GM18519 (cell line): ENCODE measurements around the gene KHK.

Experiments
- ATAC-seq: cut with Tn5 transposase; IDR thresholded peaks from one replicate; pipeline ENCODE4 v1.9.1; 2021; ENCODE audit warnings: mild to moderate bottlenecking, moderate library complexity; ENCODE audit not compliant: unreplicated experiment, low FRiP score

The KHK gene

DNA sequence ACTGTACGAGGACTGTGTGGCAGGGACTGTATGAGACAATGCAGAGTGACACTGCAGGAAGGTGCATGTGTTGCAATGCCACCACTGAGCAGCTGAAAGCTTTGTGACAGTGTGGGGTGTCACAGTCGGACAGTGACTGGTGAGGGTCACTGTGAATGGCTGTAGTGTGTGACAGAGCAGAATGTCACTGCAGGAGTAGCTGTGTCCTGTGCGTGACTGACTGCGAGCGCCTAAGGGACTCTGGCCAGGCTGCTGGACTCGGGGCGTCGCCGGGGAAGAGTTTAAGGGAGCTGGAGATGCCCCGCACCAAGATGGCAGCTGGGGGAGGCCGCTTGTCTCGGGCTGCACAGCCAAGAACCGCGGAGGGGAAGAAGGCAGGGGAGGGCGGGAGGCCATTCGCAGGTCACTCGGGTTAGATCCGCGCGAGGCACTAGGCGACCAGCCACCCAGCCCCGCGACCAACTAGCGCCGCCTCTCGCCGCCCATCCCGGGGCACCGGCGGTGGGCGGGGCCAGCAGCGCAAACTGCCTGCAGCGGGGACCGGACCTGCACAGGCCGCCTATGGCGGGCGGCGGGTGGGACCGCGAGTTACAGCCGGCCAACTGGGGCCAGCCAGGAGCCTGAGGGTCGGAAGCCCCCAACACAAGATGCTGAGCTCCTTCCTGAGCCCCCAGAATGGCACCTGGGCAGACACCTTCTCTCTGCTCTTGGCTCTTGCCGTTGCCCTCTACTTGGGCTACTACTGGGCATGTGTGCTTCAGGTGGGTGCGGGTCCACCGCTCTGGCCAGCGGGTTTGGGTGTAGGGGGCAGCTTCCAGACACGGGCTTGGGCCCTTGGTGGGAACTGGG, 37.0 kb downstream of the KHK start, which contains the start of gene ABHD1:
ABHD1 (plus strand) TSS at position 514 of the 849 bp plus-strand sequence; CDS start at position 648, 134 bp downstream.
- no peak for ATAC-seq

DNA sequence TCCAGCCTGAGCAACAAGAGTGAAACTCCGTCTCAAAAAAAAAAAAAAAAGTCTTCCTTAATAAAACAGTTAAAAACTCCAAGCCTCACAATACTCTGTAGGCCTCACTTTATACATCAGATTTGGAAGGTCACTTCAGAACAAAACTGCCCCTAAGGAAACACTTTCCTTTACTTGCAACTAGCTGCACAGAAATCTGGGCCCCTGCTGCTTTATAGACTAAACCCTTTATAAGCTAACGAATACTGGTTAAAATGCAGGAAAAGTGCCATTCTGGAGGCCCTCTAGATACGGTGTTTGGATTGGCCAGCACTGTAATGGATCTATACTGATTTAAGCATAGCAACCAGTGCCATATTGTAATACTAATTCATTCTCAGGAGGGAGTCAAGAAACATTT, 38.5 kb downstream of the KHK start:
- no peak for ATAC-seq

DNA sequence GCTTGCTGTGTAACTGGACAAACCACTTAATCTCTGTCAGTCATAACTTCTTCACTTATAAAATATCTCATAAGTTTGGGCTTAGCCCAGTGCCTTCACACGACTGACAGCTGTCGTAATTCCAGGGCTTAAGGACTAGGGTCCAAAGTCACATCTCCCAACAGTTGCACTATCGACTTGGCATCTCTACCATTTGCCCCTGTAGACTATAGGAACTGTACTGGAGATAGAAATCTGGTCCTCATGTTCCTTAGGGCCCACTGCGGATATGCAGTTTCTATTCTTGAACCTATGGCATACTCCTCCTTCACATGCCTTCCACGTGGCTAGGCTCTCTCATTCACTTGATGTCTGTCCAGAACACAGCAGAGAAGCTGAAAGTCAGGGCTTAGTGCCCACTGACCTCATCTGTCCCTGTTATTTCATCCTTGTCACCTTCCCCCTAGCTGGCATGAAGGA, 39.7 kb downstream of the KHK start:
- no peak for ATAC-seq

- no peak for ATAC-seq
Measured at GRCh38 chr2:27127883-27128667, 41.5 kb downstream of the KHK start.

- ATAC-seq: no peak
Measured at GRCh38 chr2:27128668-27129571, 42.3 kb downstream of the KHK start.

DNA sequence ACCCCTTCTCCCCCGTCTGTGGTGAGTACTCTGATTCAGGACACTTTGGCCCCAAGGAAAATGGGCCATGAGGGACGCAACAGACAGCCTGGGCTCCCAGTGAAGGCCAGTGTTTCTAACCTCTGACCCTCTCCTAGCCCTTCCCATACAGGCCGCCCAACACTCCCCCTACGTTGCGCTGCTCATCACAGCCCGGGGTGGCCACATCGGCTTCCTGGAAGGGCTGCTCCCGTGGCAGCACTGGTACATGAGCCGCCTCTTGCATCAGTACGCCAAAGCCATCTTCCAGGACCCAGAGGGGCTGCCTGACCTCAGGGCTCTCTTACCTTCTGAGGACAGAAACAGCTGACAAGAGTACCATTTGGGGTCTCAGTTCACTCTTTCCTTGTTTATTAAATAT, 43.8 kb downstream of the KHK start:
- no peak for ATAC-seq

DNA sequence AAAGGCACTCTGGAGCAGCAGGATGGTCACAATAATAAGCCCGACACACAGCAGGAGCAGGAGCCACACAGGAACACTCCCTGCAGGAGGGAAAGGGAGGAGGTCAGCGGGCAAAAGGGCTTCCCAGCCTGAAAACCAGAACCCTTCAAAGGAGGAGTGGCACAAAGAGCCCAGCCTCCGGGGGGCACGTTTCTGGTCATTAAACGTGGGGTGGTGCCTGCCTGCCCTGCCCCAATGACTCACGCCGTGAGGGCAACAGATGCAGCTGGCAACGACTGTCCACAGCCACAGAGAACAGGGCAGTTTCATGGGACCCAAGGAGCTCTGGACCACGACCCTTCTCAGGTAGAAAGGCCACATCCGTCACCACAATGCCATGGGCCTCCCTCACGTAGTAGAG, 44.9 kb downstream of the KHK start:
- ATAC-seq: no peak

- no peak for ATAC-seq
Measured at GRCh38 chr2:27133195-27133875, 46.8 kb downstream of the KHK start.

DNA sequence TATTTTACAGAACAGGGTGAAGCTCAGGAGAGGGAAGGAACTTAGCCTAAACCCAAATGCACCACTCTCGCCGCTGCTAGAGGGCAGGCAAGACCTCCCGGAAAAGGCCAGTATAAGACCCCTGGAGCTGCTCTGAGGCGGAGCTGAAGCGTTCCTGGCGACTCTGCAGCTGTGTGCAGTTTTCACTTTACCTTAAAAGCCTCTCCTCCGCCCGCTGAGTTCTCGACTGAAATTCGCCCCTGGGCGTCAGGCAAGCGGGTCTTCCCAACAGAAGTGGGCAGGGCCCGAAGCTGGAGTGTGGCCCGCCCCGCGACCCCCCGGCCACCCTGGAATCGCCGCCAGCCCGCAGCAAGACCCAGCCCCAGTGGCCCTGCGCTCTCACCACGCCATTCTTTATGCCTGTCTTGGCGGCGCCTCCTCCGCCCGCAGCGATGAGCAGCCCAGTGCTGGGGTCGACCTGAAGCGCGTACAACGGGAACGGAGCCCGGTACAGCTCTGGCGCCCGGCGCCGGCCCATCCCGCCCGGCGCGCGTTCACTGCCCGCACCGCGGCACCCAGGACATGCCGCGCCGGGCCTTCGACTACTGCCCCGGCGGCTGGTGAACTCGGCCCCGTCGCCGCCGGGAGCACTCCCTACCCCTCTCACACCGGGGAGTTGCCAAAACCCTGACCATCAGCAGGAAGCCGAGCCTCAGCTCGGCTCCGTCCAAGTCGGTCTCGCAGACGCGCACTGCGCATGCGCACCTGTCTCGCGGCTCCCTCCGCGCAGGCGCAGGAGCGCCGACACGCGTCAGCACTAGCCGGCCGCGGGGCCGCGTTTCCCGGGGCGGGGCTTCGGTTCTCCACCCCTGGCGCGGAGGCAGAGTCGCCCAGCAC, 47.6 kb downstream of the KHK start, which contains the start of gene PREB:
PREB (minus strand) TSS at position 732 of the 876 bp plus-strand sequence; CDS start at position 517, 215 bp downstream.
- peak; percentile 72 for ATAC-seq

DNA sequence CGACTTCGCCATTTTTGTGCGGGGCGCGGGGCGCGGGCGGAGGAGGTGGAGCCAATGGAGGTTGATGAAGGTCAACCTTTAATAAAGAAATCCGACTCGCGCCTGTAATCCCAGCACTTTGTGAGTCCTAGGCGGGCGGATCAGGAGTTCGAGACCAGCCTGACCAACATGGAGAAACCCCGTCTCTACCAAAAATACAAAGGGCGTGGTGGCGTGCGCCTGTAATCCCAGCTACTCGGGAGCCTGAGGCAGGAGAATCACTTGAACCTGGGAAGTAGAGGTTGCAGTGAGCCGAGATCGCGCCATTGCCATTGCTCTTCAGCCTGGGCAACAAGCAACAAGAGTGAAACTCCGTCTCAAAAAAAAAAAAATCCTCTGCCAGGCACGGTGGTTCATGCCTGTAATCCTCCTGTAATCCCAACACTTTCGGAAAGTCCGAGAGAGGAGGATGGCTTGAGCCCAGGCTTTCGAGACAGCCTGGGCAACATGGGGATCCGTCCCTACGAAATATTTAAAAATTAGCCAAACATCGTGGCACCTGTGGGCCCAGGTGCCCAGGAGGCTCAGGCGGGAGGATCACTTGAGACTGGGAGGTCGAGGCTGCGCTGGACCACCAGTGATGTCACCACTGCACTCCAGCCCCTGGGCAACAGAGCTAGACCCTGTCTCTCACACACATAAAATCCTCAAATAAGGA, 48.4 kb downstream of the KHK start:
- no peak for ATAC-seq

DNA sequence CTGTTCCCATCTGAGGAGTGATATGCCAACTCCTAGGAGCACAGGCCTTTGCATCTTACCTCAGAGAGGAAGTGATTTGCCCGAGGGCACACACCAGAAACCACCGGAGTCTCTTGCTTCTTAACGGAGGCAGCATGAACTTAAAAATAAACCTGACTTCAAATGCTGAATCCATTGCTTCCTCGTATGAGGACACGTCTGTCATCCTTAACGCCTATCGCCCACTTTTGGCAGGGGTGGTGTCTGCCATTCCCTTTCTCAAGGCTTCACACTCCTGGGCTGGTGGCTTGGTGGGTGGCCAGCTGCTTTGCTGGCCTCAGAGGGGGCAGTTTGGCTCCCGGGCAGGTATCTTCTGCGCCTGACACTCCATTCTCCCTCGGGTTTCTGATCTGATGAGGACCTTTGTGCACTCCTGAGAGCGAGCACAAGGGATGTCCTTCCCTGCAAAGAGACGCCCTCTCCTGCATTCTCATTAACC, 48.9 kb downstream of the KHK start:
- no peak for ATAC-seq

DNA sequence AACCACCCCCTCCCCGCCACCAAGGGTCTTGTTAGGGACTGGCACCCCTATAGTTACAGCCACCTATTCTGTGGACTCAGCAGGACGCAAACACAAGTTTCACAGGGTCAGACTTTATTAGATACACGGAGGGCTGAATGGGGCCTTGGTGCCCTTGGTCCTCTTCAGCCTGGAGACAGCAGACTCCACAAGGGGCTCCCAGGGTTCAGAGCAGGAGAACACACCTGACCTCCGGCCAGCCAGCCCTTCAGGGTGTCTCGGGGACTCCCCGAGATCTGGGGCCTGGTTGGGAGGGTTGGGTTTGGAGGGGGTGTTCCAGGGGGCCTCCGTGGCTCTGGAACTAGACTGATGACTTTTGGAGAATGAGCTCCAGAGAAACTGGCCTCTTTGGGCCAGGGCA, 50.2 kb downstream of the KHK start:
- ATAC-seq: no peak

GRCh38 chr2:27137322-27137935, 50.9 kb downstream of the KHK start:
- ATAC-seq: no peak

GRCh38 chr2:27138111-27138510, 51.5 kb downstream of the KHK start:
- ATAC-seq: no peak

DNA sequence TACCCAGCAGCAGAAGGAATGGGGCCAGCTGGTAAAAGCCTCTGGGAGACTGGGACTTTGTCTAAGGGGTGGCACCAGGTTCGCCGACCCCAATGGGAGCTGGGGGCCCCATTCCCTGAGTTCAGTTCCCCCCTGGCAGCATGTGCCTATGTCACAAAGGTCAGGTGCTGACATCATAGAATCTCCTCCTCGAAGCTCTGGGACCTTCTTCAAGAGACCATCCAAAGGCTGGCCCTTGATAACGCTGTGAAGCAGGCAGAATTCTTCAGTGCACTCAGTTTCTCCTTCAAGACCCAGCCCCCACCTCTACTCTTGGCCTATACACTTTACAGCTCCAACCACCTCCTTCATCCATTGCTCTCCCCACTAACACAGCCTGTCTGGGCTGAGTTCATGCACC, 52.7 kb downstream of the KHK start, which contains the start of gene PRR30:
PRR30 (minus strand) TSS at position 101 of the 400 bp plus-strand sequence. CDS start 1,081 bp downstream, outside the sequence.
- ATAC-seq: no peak

- ATAC-seq: no peak
Measured at GRCh38 chr2:27143285-27143684, 56.7 kb downstream of the KHK start.

DNA sequence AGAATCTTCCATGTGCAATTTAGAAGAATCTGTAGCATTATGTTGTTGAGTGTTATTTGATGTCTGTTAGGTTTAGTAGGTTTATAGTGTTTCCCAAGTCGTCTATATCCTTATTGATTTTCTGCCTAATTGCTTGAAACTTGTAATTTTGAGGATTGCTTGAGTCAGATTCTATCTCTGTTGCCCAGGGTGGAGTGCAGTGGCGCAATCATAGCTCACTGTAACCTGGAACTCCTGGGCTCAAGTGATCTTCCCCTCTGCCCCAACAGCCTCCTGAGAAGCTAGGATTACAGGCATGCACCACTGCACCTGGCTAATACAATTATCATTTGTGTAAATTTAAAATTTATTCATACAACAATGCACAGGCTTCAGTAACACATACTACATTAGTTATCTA, 59.1 kb downstream of the KHK start:
- no peak for ATAC-seq

- no peak for ATAC-seq
Measured at GRCh38 chr2:27147935-27148334, 61.4 kb downstream of the KHK start.
